ENCODE data around the gene CELF6.

The CELF6 gene

GRCh38 chr15:72239652-72240051 is 80.3 kb downstream of the CELF6 start:
- H3K4me3 ChIP-seq (replicated peaks; ENCODE audit: low read depth, low read length): no peak overlapping the region
- no peak for DNase-seq (ENCODE audit: extremely low read depth, low read depth)
- no peak for TF ChIP-seq CTCF (IDR thresholded peaks at IDR 0.05; ENCODE audit: low read depth, low read length, missing control alignments)

GRCh38 chr15:72238586-72238985 is 81.4 kb downstream of the CELF6 start:
- H3K4me3 ChIP-seq (replicated peaks; ENCODE audit: low read depth, low read length): no peak overlapping the region
- no peak for TF ChIP-seq CTCF (IDR thresholded peaks at IDR 0.05; ENCODE audit: low read depth, low read length, missing control alignments)
- no peak for DNase-seq (ENCODE audit: extremely low read depth, low read depth)

GRCh38 chr15:72237853-72238224 is 82.1 kb downstream of the CELF6 start:
- no peak for DNase-seq (ENCODE audit: extremely low read depth, low read depth)
- no peak for TF ChIP-seq CTCF (IDR thresholded peaks at IDR 0.05; ENCODE audit: low read depth, low read length, missing control alignments)
- no peak overlapping the region; the same call in 1 of the 2 replicates for H3K4me3 ChIP-seq (replicated peaks; ENCODE audit: low read depth, low read length)

- TF ChIP-seq CTCF (IDR thresholded peaks at IDR 0.05; ENCODE audit: low read depth, low read length, missing control alignments): no peak
- DNase-seq (ENCODE audit: extremely low read depth, low read depth): peak; percentile 95
- H3K4me3 ChIP-seq (replicated peaks; ENCODE audit: low read depth, low read length): peak overlapping the region; percentile 54
These were observed 82.7 kb downstream of the CELF6 start for GRCh38 chr15:72237029-72237852.

- no peak for DNase-seq (ENCODE audit: extremely low read depth, low read depth)
- no peak for TF ChIP-seq CTCF (IDR thresholded peaks at IDR 0.05; ENCODE audit: low read depth, low read length, missing control alignments)
- H3K4me3 ChIP-seq (replicated peaks; ENCODE audit: low read depth, low read length): peak overlapping the region; percentile 54
These were observed 83.5 kb downstream of the CELF6 start for GRCh38 chr15:72236381-72237003.

- no peak for TF ChIP-seq CTCF (IDR thresholded peaks at IDR 0.05; ENCODE audit: low read depth, low read length, missing control alignments)
These were observed 84.7 kb downstream of the CELF6 start for GRCh38 chr15:72235298-72235697.

More at GRCh38 chr15:72235298-72235697, 84.7 kb downstream of the CELF6 start:
- no peak overlapping the region for H3K4me3 ChIP-seq (replicated peaks; ENCODE audit: low read depth, low read length)
- DNase-seq (ENCODE audit: extremely low read depth, low read depth): no peak

Data from HFF-Myc (cell line).